GM23338 (cell line): ENCODE data around the gene UBQLN4. TPM values are rescaled to one million over a fixed set of nuclear protein-coding genes. Genes with fewer than 3 reads are reported as not detected.

Experiments used
- ATAC-seq: fragments of 200-7000 bp; cut with Tn5 transposase; 3 replicates; pipeline ENCODE4 v1.9.1; 2020
- DNase-seq: peaks from one replicate; pipeline ENCODE4 v3.0.0-alpha.2; 2015; ENCODE audit warnings: low spot score
- H2AFZ ChIP-seq: fragments of 200-600 bp; sonication (generic); 2 replicates; pipeline ENCODE4 v1.8.0; 2016; ENCODE audit warnings: antibody characterized with exemption, mild to moderate bottlenecking, moderate library complexity
- H3F3A ChIP-seq: fragments of 200-600 bp; sonication (generic); replicated peaks from 2 replicates; pipeline ENCODE4 v1.8.0; 2017; ENCODE audit warnings: antibody characterized with exemption, mixed run types, low read depth
- H3K27ac ChIP-seq: fragments of 200-600 bp; sonication (generic); 2 replicates; pipeline ENCODE4 v1.6.1; 2016; ENCODE audit warnings: low read depth
- H3K27me3 ChIP-seq: fragments of 200-600 bp; sonication (generic); 2 replicates; pipeline ENCODE4 v1.8.0; 2016; ENCODE audit warnings: mild to moderate bottlenecking, mixed run types, moderate library complexity; ENCODE audit not compliant: insufficient read depth
- H3K36me3 ChIP-seq: fragments of 200-600 bp; sonication (generic); 2 replicates; pipeline ENCODE4 v1.8.0; 2016; ENCODE audit warnings: mild to moderate bottlenecking; ENCODE audit not compliant: insufficient read depth
- H3K4me1 ChIP-seq: fragments of 200-600 bp; sonication (generic); 2 replicates; pipeline ENCODE4 v1.8.0; 2016; ENCODE audit warnings: mild to moderate bottlenecking, moderate library complexity; ENCODE audit not compliant: insufficient read depth
- H3K4me2 ChIP-seq: fragments of 200-600 bp; sonication (generic); 2 replicates; pipeline ENCODE4 v1.7.1; 2017; ENCODE audit warnings: mixed run types
- H3K4me3 ChIP-seq: fragments of 200-600 bp; sonication (generic); 2 replicates; pipeline ENCODE4 v1.6.1; 2016; ENCODE audit warnings: mixed run types
- H3K79me2 ChIP-seq: fragments of 200-600 bp; sonication (generic); replicated peaks from 2 replicates; pipeline ENCODE4 v1.8.0; 2017; ENCODE audit warnings: mild to moderate bottlenecking; ENCODE audit not compliant: insufficient read depth
- H3K9me2 ChIP-seq: fragments of 200-600 bp; sonication (generic); 2 replicates; pipeline ENCODE4 v1.8.0; 2017; ENCODE audit not compliant: insufficient read depth
- H4K20me1 ChIP-seq: fragments of 200-600 bp; sonication (generic); replicated peaks from 2 replicates; pipeline ENCODE4 v1.8.0; 2017; ENCODE audit warnings: mild to moderate bottlenecking; ENCODE audit not compliant: insufficient read depth
- H3K27ac Mint-ChIP-seq: 2 replicates; pipeline ENCODE4 v1.8.0; 2020; ENCODE audit warnings: inconsistent platforms, mild to moderate bottlenecking, moderate library complexity, mixed read lengths
- H3K27me3 Mint-ChIP-seq: 3 replicates; pipeline ENCODE4 v1.8.0; 2022; ENCODE audit warnings: low read depth, mild to moderate bottlenecking, moderate library complexity, mixed read lengths, inconsistent platforms; ENCODE audit not compliant: insufficient read depth, poor library complexity
- H3K36me3 Mint-ChIP-seq: 3 replicates; pipeline ENCODE4 v1.8.0; 2021; ENCODE audit warnings: low read depth, mild to moderate bottlenecking, inconsistent platforms, moderate library complexity, mixed read lengths
- H3K4me1 Mint-ChIP-seq: 3 replicates; pipeline ENCODE4 v1.8.0; 2020; ENCODE audit warnings: mild to moderate bottlenecking, inconsistent platforms, mixed read lengths
- H3K4me3 Mint-ChIP-seq: 3 replicates; pipeline ENCODE4 v1.8.0; 2021; ENCODE audit warnings: moderate library complexity, mild to moderate bottlenecking, inconsistent platforms, mixed read lengths
- H3K9me3 Mint-ChIP-seq: 3 replicates; pipeline ENCODE4 v1.8.0; 2020; ENCODE audit warnings: moderate library complexity, mild to moderate bottlenecking, inconsistent platforms, mixed read lengths
- CREB1 ChIP-seq: fragments of 250-450 bp; sonication (Bioruptor Pico); IDR thresholded peaks from 2 replicates; pipeline ENCODE4 v1.5.0; 2020; ENCODE audit warnings: low read depth, mild to moderate bottlenecking, moderate library complexity
- CTCF ChIP-seq, 2 experiments: fragments of 200-600 bp in 1 of 2; sonication (generic) in 1 of 2; conservative IDR thresholded peaks; 2 replicates each; pipeline versions ENCODE4 v1.5.1 to v1.6.1; 2016 to 2017; ENCODE audit warnings: antibody characterized with exemption in 2 of 2, low read depth in 2 of 2, mild to moderate bottlenecking in 2 of 2, moderate library complexity in 1 of 2
- EZH2 ChIP-seq: fragments of 200-600 bp; sonication (generic); IDR thresholded peaks from one replicate; pipeline ENCODE4 v1.8.0; 2017; ENCODE audit warnings: antibody characterized with exemption, mild to moderate bottlenecking, low read depth; ENCODE audit not compliant: unreplicated experiment
- EZH2phosphoT487 ChIP-seq: fragments of 200-600 bp; sonication (generic); IDR thresholded peaks from one replicate; pipeline ENCODE4 v1.8.1; 2018; ENCODE audit warnings: antibody characterized with exemption; ENCODE audit not compliant: unreplicated experiment
- JUNB ChIP-seq: IDR thresholded peaks from one replicate; pipeline ENCODE4 v1.6.1; 2016; ENCODE audit warnings: antibody characterized with exemption; ENCODE audit not compliant: unreplicated experiment
- NANOG ChIP-seq: IDR thresholded peaks from 2 replicates; pipeline ENCODE4 v1.6.1; 2016; ENCODE audit warnings: antibody characterized with exemption, borderline replicate concordance
- POLR2AphosphoS5 ChIP-seq: IDR thresholded peaks from 2 replicates; pipeline ENCODE4 v1.6.1; 2016; ENCODE audit warnings: antibody characterized with exemption, low read depth
- REST ChIP-seq: IDR thresholded peaks from one replicate; pipeline ENCODE4 v1.6.1; 2018; ENCODE audit warnings: antibody characterized with exemption; ENCODE audit not compliant: unreplicated experiment
- STAT1 ChIP-seq: IDR thresholded peaks from one replicate; pipeline ENCODE4 v1.6.1; 2016; ENCODE audit warnings: antibody characterized with exemption; ENCODE audit not compliant: unreplicated experiment
- ZNF114 ChIP-seq: fragments of 250-450 bp; sonication (Bioruptor Pico); IDR thresholded peaks from 2 replicates; pipeline ENCODE4 v1.5.0; 2020; ENCODE audit warnings: mild to moderate bottlenecking, moderate library complexity
- ZNF331 ChIP-seq: fragments of 250-450 bp; sonication (Bioruptor Pico); IDR thresholded peaks from 2 replicates; pipeline ENCODE4 v1.5.0; 2020; ENCODE audit warnings: low read depth, mild to moderate bottlenecking, moderate library complexity
- polyA plus RNA-seq: library from polyadenylated mRNA; unstranded; fragments of >200 nt; fragmentation: Nextera tagmentation; extraction: Ambion mirVana; gene quantifications from 2 replicates; pipeline ENCODE4 v1.2.1, GENCODE V29; 2016
- total RNA-seq: library from RNA; depleted of rRNA; stranded (reverse); fragments of >200 nt; shearing (Covaris generic); gene quantifications from 2 replicates; pipeline ENCODE4 v1.2.3, GENCODE V29; 2014
- TF ChIP-seq, protein P1 (sequence below): IDR thresholded peaks from 2 replicates; pipeline ENCODE4 v1.6.1; 2016; ENCODE audit warnings: antibody characterized with exemption
- TF ChIP-seq, protein P2 (sequence below): fragments of 250-450 bp; sonication (Bioruptor Pico); IDR thresholded peaks from 2 replicates; pipeline ENCODE4 v1.5.0; 2020; ENCODE audit warnings: mild to moderate bottlenecking, moderate library complexity

The UBQLN4 gene
- total and polyA plus RNA-seq, 2 experiments from 2014 or later: 10.0 to 30.5 TPM

DNA sequence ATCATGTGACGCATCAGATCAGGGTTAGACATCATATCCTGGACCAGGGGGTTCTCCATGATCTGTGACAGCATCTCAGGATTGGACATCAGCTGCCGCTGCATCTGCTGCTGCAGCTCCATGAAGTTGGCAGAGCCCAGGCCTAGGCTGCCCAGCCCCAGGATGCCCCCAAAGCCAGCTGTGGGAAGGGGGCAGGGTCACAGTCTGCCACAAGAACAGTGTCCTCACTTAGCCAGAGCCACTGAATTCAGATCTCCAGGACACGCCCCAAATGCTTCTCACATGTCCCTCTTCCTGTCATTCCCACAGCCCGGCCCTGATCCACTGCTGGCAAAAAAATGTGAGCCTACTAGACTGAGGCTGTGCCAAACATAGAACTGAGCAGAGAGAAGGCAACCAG, 3.2 kb downstream of the UBQLN4 start:
- Histone ChIP-seq H4K20me1 (peaks cover 4% of the 10 kb centered on the region), H3K79me2 (peaks cover 20% of the 10 kb centered on the region), H3K9me2 (no peaks in the 10 kb centered on the region), H3K27ac (no peak overlapping the region), H3K4me1 (peaks cover 7% of the 10 kb centered on the region; the same call in 1 of the 2 replicates), H3K4me3 (no peak overlapping the region), H3F3A (peaks cover 7% of the 10 kb centered on the region; the same call in 1 of the 2 replicates), H3K4me2 (no peak overlapping the region), H2AFZ (no peak overlapping the region), H3K27me3 (no peaks in the 10 kb centered on the region), H3K36me3 (no peaks in the 10 kb centered on the region)
- no peak for ATAC-seq
- DNase-seq: no peak
- Mint-ChIP-seq H3K4me1 (peaks cover 13% of the 10 kb centered on the region), H3K27ac (no peak overlapping the region), H3K9me3 (no peaks in the 10 kb centered on the region; the same call in 2 of the 3 replicates), H3K4me3 (no peak overlapping the region), H3K36me3 (peaks cover 41% of the 10 kb centered on the region), H3K27me3 (peaks cover 19% of the 10 kb centered on the region)
- TF ChIP-seq EZH2phosphoT487: no peak
- TF ChIP-seq POLR2AphosphoS5: no peak
- TF ChIP-seq REST: no peak
- TF ChIP-seq NANOG: no peak
- TF ChIP-seq, protein P1, sequence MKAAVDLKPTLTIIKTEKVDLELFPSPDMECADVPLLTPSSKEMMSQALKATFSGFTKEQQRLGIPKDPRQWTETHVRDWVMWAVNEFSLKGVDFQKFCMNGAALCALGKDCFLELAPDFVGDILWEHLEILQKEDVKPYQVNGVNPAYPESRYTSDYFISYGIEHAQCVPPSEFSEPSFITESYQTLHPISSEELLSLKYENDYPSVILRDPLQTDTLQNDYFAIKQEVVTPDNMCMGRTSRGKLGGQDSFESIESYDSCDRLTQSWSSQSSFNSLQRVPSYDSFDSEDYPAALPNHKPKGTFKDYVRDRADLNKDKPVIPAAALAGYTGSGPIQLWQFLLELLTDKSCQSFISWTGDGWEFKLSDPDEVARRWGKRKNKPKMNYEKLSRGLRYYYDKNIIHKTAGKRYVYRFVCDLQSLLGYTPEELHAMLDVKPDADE: no peak
- TF ChIP-seq JUNB: no peak
- TF ChIP-seq, protein P2, sequence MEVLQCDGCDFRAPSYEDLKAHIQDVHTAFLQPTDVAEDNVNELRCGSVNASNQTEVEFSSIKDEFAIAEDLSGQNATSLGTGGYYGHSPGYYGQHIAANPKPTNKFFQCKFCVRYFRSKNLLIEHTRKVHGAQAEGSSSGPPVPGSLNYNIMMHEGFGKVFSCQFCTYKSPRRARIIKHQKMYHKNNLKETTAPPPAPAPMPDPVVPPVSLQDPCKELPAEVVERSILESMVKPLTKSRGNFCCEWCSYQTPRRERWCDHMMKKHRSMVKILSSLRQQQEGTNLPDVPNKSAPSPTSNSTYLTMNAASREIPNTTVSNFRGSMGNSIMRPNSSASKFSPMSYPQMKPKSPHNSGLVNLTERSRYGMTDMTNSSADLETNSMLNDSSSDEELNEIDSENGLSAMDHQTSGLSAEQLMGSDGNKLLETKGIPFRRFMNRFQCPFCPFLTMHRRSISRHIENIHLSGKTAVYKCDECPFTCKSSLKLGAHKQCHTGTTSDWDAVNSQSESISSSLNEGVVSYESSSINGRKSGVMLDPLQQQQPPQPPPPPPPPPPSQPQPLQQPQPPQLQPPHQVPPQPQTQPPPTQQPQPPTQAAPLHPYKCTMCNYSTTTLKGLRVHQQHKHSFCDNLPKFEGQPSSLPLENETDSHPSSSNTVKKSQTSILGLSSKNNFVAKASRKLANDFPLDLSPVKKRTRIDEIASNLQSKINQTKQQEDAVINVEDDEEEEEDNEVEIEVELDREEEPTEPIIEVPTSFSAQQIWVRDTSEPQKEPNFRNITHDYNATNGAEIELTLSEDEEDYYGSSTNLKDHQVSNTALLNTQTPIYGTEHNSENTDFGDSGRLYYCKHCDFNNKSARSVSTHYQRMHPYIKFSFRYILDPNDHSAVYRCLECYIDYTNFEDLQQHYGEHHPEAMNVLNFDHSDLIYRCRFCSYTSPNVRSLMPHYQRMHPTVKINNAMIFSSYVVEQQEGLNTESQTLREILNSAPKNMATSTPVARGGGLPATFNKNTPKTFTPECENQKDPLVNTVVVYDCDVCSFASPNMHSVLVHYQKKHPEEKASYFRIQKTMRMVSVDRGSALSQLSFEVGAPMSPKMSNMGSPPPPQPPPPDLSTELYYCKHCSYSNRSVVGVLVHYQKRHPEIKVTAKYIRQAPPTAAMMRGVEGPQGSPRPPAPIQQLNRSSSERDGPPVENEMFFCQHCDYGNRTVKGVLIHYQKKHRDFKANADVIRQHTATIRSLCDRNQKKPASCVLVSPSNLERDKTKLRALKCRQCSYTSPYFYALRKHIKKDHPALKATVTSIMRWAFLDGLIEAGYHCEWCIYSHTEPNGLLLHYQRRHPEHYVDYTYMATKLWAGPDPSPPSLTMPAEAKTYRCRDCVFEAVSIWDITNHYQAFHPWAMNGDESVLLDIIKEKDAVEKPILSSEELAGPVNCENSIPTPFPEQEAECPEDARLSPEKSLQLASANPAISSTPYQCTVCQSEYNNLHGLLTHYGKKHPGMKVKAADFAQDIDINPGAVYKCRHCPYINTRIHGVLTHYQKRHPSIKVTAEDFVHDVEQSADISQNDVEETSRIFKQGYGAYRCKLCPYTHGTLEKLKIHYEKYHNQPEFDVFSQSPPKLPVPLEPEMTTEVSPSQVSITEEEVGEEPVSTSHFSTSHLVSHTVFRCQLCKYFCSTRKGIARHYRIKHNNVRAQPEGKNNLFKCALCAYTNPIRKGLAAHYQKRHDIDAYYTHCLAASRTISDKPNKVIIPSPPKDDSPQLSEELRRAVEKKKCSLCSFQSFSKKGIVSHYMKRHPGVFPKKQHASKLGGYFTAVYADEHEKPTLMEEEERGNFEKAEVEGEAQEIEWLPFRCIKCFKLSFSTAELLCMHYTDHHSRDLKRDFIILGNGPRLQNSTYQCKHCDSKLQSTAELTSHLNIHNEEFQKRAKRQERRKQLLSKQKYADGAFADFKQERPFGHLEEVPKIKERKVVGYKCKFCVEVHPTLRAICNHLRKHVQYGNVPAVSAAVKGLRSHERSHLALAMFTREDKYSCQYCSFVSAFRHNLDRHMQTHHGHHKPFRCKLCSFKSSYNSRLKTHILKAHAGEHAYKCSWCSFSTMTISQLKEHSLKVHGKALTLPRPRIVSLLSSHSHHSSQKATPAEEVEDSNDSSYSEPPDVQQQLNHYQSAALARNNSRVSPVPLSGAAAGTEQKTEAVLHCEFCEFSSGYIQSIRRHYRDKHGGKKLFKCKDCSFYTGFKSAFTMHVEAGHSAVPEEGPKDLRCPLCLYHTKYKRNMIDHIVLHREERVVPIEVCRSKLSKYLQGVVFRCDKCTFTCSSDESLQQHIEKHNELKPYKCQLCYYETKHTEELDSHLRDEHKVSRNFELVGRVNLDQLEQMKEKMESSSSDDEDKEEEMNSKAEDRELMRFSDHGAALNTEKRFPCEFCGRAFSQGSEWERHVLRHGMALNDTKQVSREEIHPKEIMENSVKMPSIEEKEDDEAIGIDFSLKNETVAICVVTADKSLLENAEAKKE (CRISPR knock-in tag): no peak
- no peak for TF ChIP-seq EZH2
- TF ChIP-seq CTCF (conservative IDR thresholded peaks at IDR 0.05; ENCODE audit: low read depth in 2 of 2): no peak
- TF ChIP-seq CREB1 (CRISPR knock-in tag): no peak
- no peak for TF ChIP-seq ZNF114
- no peak for TF ChIP-seq STAT1
- TF ChIP-seq ZNF331 (CRISPR knock-in tag): no peak
